ENCODE measurements around the gene ARHGAP22.
A peak's percentile ranks its signal among the peaks of the same experiment; 100 is the strongest.

The ARHGAP22 gene

GRCh38 chr10:48608279-48608681 is 3.4 kb upstream of the ARHGAP22 start:
- peak; percentile 61 for DNase-seq (ENCODE audit: low spot score)

GRCh38 chr10:48607356-48608278 is 2.7 kb upstream of the ARHGAP22 start:
- no peak for DNase-seq (ENCODE audit: low spot score)

- no peak for DNase-seq (ENCODE audit: low spot score)
Measured at GRCh38 chr10:48606530-48607355, 1.9 kb upstream of the ARHGAP22 start.

DNA sequence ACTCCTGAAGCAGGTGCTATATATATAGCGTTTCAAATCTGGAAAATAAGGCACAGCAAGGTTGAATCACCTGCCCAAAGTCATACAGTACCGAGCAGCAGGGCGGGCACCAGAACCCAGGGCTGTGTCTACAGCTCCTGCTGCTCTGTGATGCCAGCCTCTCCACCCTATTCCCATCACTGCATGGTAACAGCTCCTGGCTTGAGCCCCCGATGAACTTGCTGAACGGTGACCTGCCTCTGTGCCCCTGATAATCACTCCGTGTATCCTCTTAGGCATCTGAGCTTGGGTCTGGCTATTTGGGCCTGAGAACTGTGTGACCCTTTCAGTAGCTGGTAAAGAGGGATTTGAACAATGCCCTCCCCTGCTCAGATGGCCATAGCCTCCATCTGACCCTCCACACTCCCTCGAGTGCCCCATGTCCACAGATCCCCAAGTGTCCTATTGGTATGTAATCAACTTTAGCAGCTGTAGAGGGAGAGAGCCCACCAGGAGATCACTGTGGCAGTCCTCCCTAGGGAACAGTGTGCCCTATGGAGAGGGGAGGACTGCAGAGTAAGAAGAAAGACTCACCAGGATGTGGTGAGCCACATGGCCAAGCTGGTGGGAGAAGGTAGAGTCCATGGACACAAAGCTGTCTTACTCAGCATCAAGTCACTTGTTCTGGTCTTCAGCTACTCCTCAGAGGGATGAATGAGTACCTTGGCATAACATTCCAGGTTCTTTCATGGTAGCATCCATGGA is 1.1 kb upstream of the ARHGAP22 start:
- DNase-seq (ENCODE audit: low spot score), result no peak

DNA sequence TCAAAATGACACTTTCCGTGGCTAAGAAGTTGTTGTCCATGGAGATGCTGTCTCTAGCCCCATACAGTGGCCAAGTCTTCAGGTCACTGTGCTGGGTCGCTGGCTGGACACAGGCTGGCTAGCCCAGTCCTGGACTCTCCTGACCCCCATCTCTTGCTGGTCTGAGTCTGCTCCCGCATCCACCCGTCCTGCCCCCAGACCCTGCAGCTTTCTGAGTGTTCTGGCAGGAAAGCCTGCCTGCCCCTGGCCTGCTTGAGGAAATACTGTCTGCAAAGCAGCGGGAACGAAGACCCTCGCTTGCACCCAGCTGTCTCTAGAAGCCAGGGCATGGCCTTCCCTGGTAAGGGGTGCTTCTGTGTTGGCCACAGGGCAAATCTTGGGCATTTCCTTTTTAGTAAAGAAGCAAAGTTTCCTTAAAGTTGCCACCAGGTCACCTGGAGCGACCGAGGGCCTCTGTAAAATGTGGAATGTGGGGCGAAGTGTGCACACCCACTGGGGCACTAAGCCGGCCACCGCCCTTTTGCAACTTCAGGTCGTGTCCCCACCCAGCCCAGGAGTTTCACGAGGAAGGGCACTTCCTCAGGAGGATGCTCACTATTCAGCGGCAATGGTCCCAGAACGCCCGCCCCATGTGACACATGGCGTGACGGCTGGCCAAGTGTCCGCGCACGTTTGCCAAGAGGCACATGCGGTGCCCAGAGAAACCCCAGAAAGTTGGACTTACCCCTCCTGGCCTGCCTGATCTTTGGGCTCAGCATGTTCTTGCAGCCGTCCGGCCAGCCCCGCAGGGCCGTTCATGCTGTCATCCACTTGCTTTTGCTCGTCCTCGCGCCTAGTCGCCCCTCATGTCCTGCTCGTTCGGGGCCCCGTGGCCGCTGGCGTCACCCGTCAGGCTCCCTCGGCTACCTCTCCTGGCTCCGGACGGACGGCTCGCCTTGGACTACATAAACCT is 558 bp downstream of the ARHGAP22 start:
- DNase-seq (ENCODE audit: low spot score), result no peak

- no peak for DNase-seq (ENCODE audit: low spot score)
Measured at GRCh38 chr10:48603421-48604038, 1.3 kb downstream of the ARHGAP22 start.

DNA sequence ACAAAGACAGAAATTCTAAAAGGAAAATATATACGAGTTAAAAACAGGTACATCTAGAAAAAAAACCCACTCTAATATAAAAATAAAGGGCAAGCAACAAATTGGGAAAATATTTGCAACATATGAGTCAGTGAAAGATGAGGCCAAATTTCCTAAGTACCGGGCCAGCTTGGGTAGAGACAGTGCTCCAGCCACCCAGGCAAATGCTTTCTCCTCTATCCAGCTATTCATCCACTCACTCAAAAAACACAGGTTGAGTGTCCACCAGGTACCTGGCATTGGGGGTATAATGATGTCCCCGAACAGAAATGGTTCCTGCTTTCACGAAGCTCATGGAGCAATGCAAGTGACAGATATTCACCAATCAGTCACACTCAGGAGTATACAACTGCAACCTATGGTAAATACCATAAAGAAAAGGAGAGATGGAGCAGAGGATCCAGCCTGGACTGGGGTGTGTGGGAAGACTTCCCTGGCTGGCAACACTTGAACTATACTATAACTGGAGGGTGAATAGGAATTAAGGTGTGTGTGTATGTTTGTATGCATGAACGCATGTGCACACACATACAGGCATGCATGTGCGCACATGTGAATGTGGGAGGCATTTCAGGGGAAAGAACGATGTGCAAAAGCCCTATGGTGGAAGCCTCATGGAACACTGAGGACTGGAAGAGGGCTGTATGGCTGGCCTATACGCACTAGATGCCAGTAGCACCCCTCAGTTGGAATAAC is 2.3 kb downstream of the ARHGAP22 start:
- no peak for DNase-seq (ENCODE audit: low spot score)

- DNase-seq (ENCODE audit: low spot score), result no peak
Measured at GRCh38 chr10:48601789-48602188, 3.1 kb downstream of the ARHGAP22 start.

- DNase-seq (ENCODE audit: low spot score), result no peak
Measured at GRCh38 chr10:48600645-48601505, 4.0 kb downstream of the ARHGAP22 start.

GRCh38 chr10:48599830-48600134 is 5.1 kb downstream of the ARHGAP22 start:
- no peak for DNase-seq (ENCODE audit: low spot score)

- DNase-seq (ENCODE audit: low spot score), result no peak
Measured at GRCh38 chr10:48598936-48599829, 5.7 kb downstream of the ARHGAP22 start.

- DNase-seq (ENCODE audit: low spot score), result no peak
Measured at GRCh38 chr10:48598243-48598935, 6.5 kb downstream of the ARHGAP22 start.

DNA sequence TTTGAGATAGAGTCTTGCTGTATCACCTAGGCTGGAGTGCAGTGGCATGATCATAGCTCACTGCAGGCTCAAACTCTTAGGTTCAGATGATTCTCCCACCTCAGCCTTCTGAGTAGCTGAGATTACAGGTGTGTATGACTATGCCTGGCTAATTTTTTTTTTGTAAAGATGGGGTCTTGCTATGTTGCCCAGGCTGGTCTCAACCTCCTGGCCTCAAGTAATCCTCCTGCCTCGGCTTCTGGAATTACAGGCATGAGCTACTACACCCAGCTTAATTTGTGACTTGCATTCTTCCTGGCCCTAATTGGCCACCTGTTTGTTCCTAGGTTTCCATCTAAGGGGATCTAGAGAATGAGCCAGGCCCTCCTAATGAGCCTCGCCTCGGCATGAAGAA is 9.3 kb downstream of the ARHGAP22 start:
- DNase-seq (ENCODE audit: low spot score), result no peak

GRCh38 chr10:48594803-48595538 is 9.9 kb downstream of the ARHGAP22 start:
- DNase-seq (ENCODE audit: low spot score), result no peak

DNA sequence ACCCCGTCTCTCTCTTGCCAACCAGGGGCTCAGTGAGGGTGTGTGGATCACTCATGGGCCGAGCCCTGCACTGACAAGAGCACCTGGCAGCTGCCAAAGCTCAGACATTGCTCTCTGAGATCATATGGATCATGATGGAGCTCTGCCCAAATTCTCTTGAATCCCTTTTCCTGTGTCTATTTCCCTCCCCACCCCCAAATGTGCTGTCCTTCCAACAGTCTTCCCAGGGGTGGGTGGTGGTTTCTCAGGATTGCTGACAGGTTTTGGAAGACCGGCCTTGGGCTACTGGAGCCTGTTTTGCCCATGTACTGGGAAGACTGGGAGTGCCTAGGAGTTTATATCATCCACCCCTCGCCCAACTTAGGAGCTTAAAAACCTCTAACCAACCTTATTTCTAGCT is 10.5 kb downstream of the ARHGAP22 start:
- no peak for DNase-seq (ENCODE audit: low spot score)

DNA sequence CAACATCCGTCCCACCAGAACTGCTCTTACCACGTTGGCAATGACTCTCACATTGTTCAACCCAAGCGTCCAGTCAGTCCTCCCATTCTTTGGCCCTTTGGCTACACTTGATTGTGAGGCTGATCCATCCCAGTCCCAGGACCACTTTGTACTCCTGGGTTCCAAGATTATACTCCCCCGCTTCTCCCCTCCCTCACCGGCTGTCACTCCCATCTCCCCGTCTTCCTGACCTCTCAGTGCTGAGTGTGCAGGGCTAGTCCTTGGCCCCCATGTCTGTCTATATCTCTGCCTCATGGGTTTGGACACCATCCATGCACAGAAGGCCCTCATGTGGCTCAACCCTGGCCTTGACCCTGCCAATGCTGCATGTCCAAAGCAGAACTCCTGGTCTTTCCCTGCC is 12.5 kb downstream of the ARHGAP22 start:
- DNase-seq (ENCODE audit: low spot score), result no peak

All from SK-N-DZ (cell line).